ENCODE measurements around the gene SCAMP1.

- TF ChIP-seq CTCF (IDR thresholded peaks at IDR 0.05; ENCODE audit: poor library complexity) = no peak
- TF ChIP-seq EZH2 (IDR thresholded peaks at IDR 0.05; ENCODE audit: borderline replicate concordance) = no peak
- TF ChIP-seq EZH2phosphoT487 (IDR thresholded peaks at IDR 0.05; ENCODE audit: low read depth, severe bottlenecking, unreplicated experiment) = no peak
These were observed 25.6 kb upstream of the SCAMP1 start for GRCh38 chr5:78334811-78335210.

Data from hepatocyte (in vitro differentiated cells).